ENCODE results near the gene UBE3B. TPM values are rescaled to one million over a fixed set of nuclear protein-coding genes. Genes with fewer than 3 reads are reported as not detected.

Gene UBE3B
- polyA plus RNA-seq, 1 donor (not counting 4 experiments of a cell fraction or from before 2014, with no cell fraction given): 27.1 TPM

DNA sequence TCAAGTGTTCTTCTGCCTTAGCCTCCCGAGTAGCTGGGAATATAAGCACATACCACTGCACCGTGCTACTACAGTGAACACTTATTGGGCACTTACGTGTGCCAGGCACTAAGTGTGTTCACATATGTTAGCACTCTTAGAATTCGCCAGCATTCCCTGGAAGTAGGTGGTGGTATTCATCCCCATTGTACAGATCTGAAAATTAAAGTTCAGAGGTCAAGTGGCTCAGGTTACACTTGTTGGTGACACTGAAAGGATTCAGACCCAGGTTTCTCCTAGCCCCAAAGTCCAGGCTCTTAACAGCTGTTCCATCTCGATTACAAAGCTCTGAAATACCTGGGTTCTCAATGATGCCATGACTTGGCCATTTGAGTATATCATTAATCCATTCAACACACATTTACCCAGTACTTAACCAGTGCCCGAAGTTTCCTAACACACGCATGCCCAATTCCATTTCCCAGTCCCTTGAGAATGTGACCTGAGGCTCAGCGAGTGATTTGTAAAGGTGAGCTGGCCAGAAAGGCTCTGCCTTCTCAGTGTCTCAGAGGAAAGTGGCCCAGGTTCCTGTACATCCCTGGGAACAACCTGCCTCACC lies 101.0 kb downstream of the UBE3B start:
- dilution Hi-C loops (cut with MboI; ENCODE audit: extremely low pct_ligation_motif_present, low sequenced_read_pairs): no loop called here
- DNase-seq (ENCODE audit: low read depth, low spot score) (no peak), FAIRE-seq (no peak)
- Histone ChIP-seq H3K9me1 (ENCODE audit: control insufficient read depth, extremely low read depth, insufficient read depth, low read length) (peaks cover 5% of the 10 kb centered on the region), H3K27me3 (ENCODE audit: control insufficient read depth, extremely low read depth, insufficient read depth, low read length) (no peaks in the 10 kb centered on the region), H3K36me3 (ENCODE audit: control insufficient read depth in 2 of 2, extremely low read depth in 1 of 2, insufficient read depth in 2 of 2, low read length in 2 of 2) (peaks cover 28 to 32% of the 10 kb centered on the region in 2 experiments), H3K9ac (ENCODE audit: control insufficient read depth, extremely low read depth, insufficient read depth, low read length) (no peak overlapping the region), H2AFZ (ENCODE audit: control insufficient read depth, low read length) (no peak overlapping the region), H3K9me3 (ENCODE audit: control insufficient read depth, low read depth, low read length) (no peaks in the 10 kb centered on the region), H4K20me1 (ENCODE audit: control insufficient read depth, extremely low read depth, insufficient read depth, low read length) (peaks cover 6% of the 10 kb centered on the region), H3K4me2 (ENCODE audit: control insufficient read depth, extremely low read depth, insufficient read depth, low read depth, low read length) (no peak overlapping the region), H3K27ac (ENCODE audit: control insufficient read depth, insufficient read depth, low read length) (no peak overlapping the region), H3K4me3 (ENCODE audit: control insufficient read depth in 2 of 3, extremely low read depth in 1 of 3, insufficient read depth in 2 of 3, low read depth in 1 of 3, low read length in 3 of 3) (no peak overlapping the region), H3K4me1 (ENCODE audit: control insufficient read depth, extremely low read depth, insufficient read depth, low read length) (peaks cover 26% of the 10 kb centered on the region), H3K79me2 (ENCODE audit: control insufficient read depth, insufficient read depth, low read length) (peaks cover 23% of the 10 kb centered on the region)
- TF ChIP-seq CTCF (optimal IDR thresholded peaks at IDR 0.05 in 1 of 3, IDR thresholded peaks at IDR 0.05 in 1 of 3, conservative IDR thresholded peaks at IDR 0.05 in 1 of 3; ENCODE audit: extremely low read depth in 1 of 3, insufficient read depth in 2 of 3, low read length in 3 of 3) (no peak), EZH2 (IDR thresholded peaks at IDR 0.05; ENCODE audit: low read length) (no peak)

GRCh38 chr12:109579639-109580038 lies 102.2 kb downstream of the UBE3B start:
- DNase-seq (ENCODE audit: low read depth, low spot score) (no peak), FAIRE-seq (peak; percentile 29)
- Histone ChIP-seq H3K27me3 (ENCODE audit: control insufficient read depth, extremely low read depth, insufficient read depth, low read length) (no peaks in the 10 kb centered on the region), H2AFZ (ENCODE audit: control insufficient read depth, low read length) (no peak overlapping the region), H3K27ac (ENCODE audit: control insufficient read depth, insufficient read depth, low read length) (no peak overlapping the region), H3K4me3 (ENCODE audit: control insufficient read depth in 2 of 3, extremely low read depth in 1 of 3, insufficient read depth in 2 of 3, low read depth in 1 of 3, low read length in 3 of 3) (no peak overlapping the region), H3K9me1 (ENCODE audit: control insufficient read depth, extremely low read depth, insufficient read depth, low read length) (peaks cover 5% of the 10 kb centered on the region), H3K79me2 (ENCODE audit: control insufficient read depth, insufficient read depth, low read length) (peaks cover 14% of the 10 kb centered on the region), H3K9ac (ENCODE audit: control insufficient read depth, extremely low read depth, insufficient read depth, low read length) (no peak overlapping the region), H4K20me1 (ENCODE audit: control insufficient read depth, extremely low read depth, insufficient read depth, low read length) (peaks cover 10% of the 10 kb centered on the region), H3K36me3 (ENCODE audit: control insufficient read depth in 2 of 2, extremely low read depth in 1 of 2, insufficient read depth in 2 of 2, low read length in 2 of 2) (peaks cover 30 to 41% of the 10 kb centered on the region in 2 experiments), H3K4me2 (ENCODE audit: control insufficient read depth, extremely low read depth, insufficient read depth, low read depth, low read length) (no peak overlapping the region), H3K9me3 (ENCODE audit: control insufficient read depth, low read depth, low read length) (no peaks in the 10 kb centered on the region), H3K4me1 (ENCODE audit: control insufficient read depth, extremely low read depth, insufficient read depth, low read length) (peaks cover 22% of the 10 kb centered on the region)
- dilution Hi-C loops (cut with MboI; ENCODE audit: extremely low pct_ligation_motif_present, low sequenced_read_pairs): no loop called here
- no peak for TF ChIP-seq EZH2 (IDR thresholded peaks at IDR 0.05; ENCODE audit: low read length)
- TF ChIP-seq CTCF (optimal IDR thresholded peaks at IDR 0.05 in 1 of 3, IDR thresholded peaks at IDR 0.05 in 1 of 3, conservative IDR thresholded peaks at IDR 0.05 in 1 of 3; ENCODE audit: extremely low read depth in 1 of 3, insufficient read depth in 2 of 3, low read length in 3 of 3): no peak
